K562 (cell line): ENCODE results near the gene EME1. TPM values are rescaled to one million over a fixed set of nuclear protein-coding genes. Genes with fewer than 3 reads are reported as not detected.

Experiments used
- ATAC-seq: fragments of 200-7000 bp; cut with Tn5 transposase; 3 replicates; pipeline ENCODE4 v1.9.1; 2020; ENCODE audit warnings: moderate library complexity
- BruUV-seq: library from RNA; stranded (reverse); fragments of 400-500 nt; replicated peaks from 2 replicates; lab custom pipeline; 2021; lab: Mats Ljungman, UMichigan
- CTCF ChIA-PET: fragments of 300-600 bp; formaldehyde crosslinking; extraction: SDS; loops from one replicate; lab custom pipeline; 2021; ENCODE audit warnings: low intra/inter-chr PET ratio; lab: Yijun Ruan, JAX
- POLR2A ChIA-PET: fragments of 300-600, 350-650 bp; sonication (Branson Sonifier 250); formaldehyde crosslinking; extraction: SDS; loops from one replicate; lab custom pipeline; 2021; ENCODE audit warnings: antibody characterized with exemption, inconsistent platforms; lab: Yijun Ruan, JAX
- DNase-seq, 4 experiments: peaks; one replicate each; pipeline versions ENCODE4 v3.0.0 to v3.0.0-alpha.2; 2011 to 2018; ENCODE audit warnings: low spot score in 3 of 4, mixed read lengths in 3 of 4; ENCODE audit errors: extremely low read depth in 1 of 4
- FAIRE-seq: peaks from 2 replicates; lab custom pipeline; 2011; peaks lifted over from hg19 to GRCh38; lab: Jason Lieb, UNC
- H2AFZ ChIP-seq: 2 replicates; pipeline ENCODE4 v1.6.0; 2011; ENCODE audit warnings: low read depth, low read length, control low read depth, inconsistent platforms
- H3K27ac ChIP-seq: fragments of 200-600 bp; 3 replicates; pipeline ENCODE4 v1.8.0; 2011; ENCODE audit warnings: low read depth, mild to moderate bottlenecking, control low read depth, inconsistent platforms, low read length, moderate library complexity, mixed read lengths; ENCODE audit errors: extremely low read depth
- H3K27me3 ChIP-seq, 2 experiments: fragments of 300-600 bp in 1 of 2; 2 replicates in 1 of 2; 3 replicates in 1 of 2; pipeline versions ENCODE4 v1.6.0 to v1.8.0; 2011; ENCODE audit warnings: inconsistent platforms in 2 of 2, low read length in 2 of 2, mild to moderate bottlenecking in 1 of 2, mixed read lengths in 1 of 2, moderate library complexity in 1 of 2; ENCODE audit not compliant: control insufficient read depth in 2 of 2, insufficient read depth in 2 of 2
- H3K36me3 ChIP-seq: fragments of 300-600 bp; 3 replicates; pipeline ENCODE4 v1.8.0; 2011; ENCODE audit warnings: mild to moderate bottlenecking, low read length, inconsistent platforms; ENCODE audit not compliant: control insufficient read depth, insufficient read depth
- H3K4me1 ChIP-seq, 2 experiments: fragments of 200-600 bp in 1 of 2; replicated peaks in 1 of 2; 2 replicates in 1 of 2; 3 replicates in 1 of 2; pipeline versions ENCODE4 v1.5.1 to v1.8.0; 2011; ENCODE audit warnings: inconsistent platforms in 2 of 2, low read length in 2 of 2, mild to moderate bottlenecking in 1 of 2, mixed read lengths in 1 of 2, moderate library complexity in 1 of 2; ENCODE audit not compliant: control insufficient read depth in 2 of 2, insufficient read depth in 2 of 2
- H3K4me2 ChIP-seq: 2 replicates; pipeline ENCODE4 v1.6.1; 2011; ENCODE audit warnings: low read length, control low read depth, inconsistent platforms, mixed read lengths; ENCODE audit not compliant: insufficient read depth
- H3K4me3 ChIP-seq: fragments of 200-600 bp; sonication (generic), shearing (Covaris generic); 2 replicates; pipeline ENCODE4 v1.5.1; 2016; ENCODE audit warnings: control low read depth, inconsistent platforms
- H3K79me2 ChIP-seq: fragments of 200-600 bp; 3 replicates; pipeline ENCODE4 v1.8.0; 2011; ENCODE audit warnings: low read length, inconsistent platforms; ENCODE audit not compliant: control insufficient read depth, insufficient read depth
- H3K9ac ChIP-seq, 2 experiments: 2 replicates each; pipeline versions ENCODE4 v1.6.0 to v1.6.1; 2011; ENCODE audit warnings: low read depth in 2 of 2, low read length in 2 of 2, control low read depth in 1 of 2, inconsistent platforms in 1 of 2, mild to moderate bottlenecking in 1 of 2, mixed read lengths in 1 of 2; ENCODE audit not compliant: insufficient read depth in 1 of 2
- H3K9me1 ChIP-seq: one replicate; pipeline ENCODE4 v1.6.0; 2011; ENCODE audit warnings: inconsistent platforms, mild to moderate bottlenecking, low read length, moderate library complexity; ENCODE audit not compliant: control insufficient read depth, insufficient read depth
- H3K9me3 ChIP-seq: replicated peaks from 2 replicates; pipeline ENCODE4 v1.5.1; 2011; ENCODE audit warnings: low read depth, low read length, inconsistent platforms; ENCODE audit not compliant: control insufficient read depth, insufficient read depth
- H4K20me1 ChIP-seq: replicated peaks from 2 replicates; pipeline ENCODE4 v1.6.1; 2011; ENCODE audit warnings: low read length, inconsistent platforms, mixed read lengths; ENCODE audit not compliant: control insufficient read depth, insufficient read depth
- BMI1 ChIP-seq: fragments of 150-350 bp; IDR thresholded peaks from 2 replicates; pipeline ENCODE4 v1.6.1; 2014; ENCODE audit warnings: low read length
- DPF2 ChIP-seq: fragments of 450-650 bp; IDR thresholded peaks from 2 replicates; pipeline ENCODE4 v1.6.1; 2016
- HDAC2 ChIP-seq: fragments of 450-650 bp; IDR thresholded peaks from 2 replicates; pipeline ENCODE4 v1.6.1; 2016; ENCODE audit warnings: mild to moderate bottlenecking
- NFE2 ChIP-seq: IDR thresholded peaks from 2 replicates; pipeline ENCODE4 v1.6.1; 2014; ENCODE audit warnings: antibody characterized with exemption, low read depth
- POLR2G ChIP-seq: fragments of 200-400 bp; formaldehyde crosslinking; IDR thresholded peaks from 2 replicates; pipeline ENCODE4 v1.6.1; 2017; ENCODE audit warnings: low read depth, mild to moderate bottlenecking, antibody characterized with exemption, low read length, moderate library complexity
- RBFOX2 ChIP-seq: fragments of 200-400 bp; formaldehyde crosslinking; IDR thresholded peaks from 2 replicates; pipeline ENCODE4 v1.6.1; 2017; ENCODE audit warnings: low read depth, mild to moderate bottlenecking, low read length, moderate library complexity
- THRAP3 ChIP-seq: fragments of 450-650 bp; IDR thresholded peaks from 2 replicates; pipeline ENCODE4 v1.6.1; 2016; ENCODE audit warnings: mild to moderate bottlenecking, inconsistent platforms, borderline replicate concordance
- ZFP1 ChIP-seq: fragments of 450-650 bp; formaldehyde crosslinking; IDR thresholded peaks from 2 replicates; pipeline ENCODE4 v1.4.0; 2020; ENCODE audit warnings: mild to moderate bottlenecking, mixed read lengths
- ZNF282 ChIP-seq: sonication (generic); formaldehyde crosslinking; IDR thresholded peaks from 2 replicates; pipeline ENCODE4 v1.8.1; 2023; ENCODE audit warnings: missing genetic modification reagents
- ZNF717 ChIP-seq: fragments of 250-450 bp; sonication (Bioruptor Pico); IDR thresholded peaks from 2 replicates; pipeline ENCODE4 v1.5.0; 2021
- WGBS: fragments of 100-300 bp; shearing (Covaris generic); methylation state at CpG from one replicate; pipeline ENCODE4 v1.1.6; 2016; ENCODE audit warnings: low coverage, mixed read lengths; ENCODE audit not compliant: insufficient coverage; ENCODE audit errors: missing lambda C conversion rate; 5-methylcytosine and 5-hydroxymethylcytosine counted together
- in situ Hi-C: fragments of 300-500 bp; cut with MboI; formaldehyde crosslinking; loops from 4 replicates; pipeline ENCODE4 v1.15.0; 2018; ENCODE audit warnings: inconsistent platforms, mixed read lengths
- intact Hi-C: fragments of 100-400 bp; cut with micrococcal nuclease; formaldehyde crosslinking; loops from 2 replicates; pipeline ENCODE4 v1.14.2; 2022
- polyA plus RNA-seq, 8 experiments: library from polyadenylated mRNA; depleted of rRNA in 4 of 8; stranded (reverse) in 5 of 8; unstranded in 3 of 8; fragments of >200 nt; fragmentation: Nextera tagmentation in 2 of 8; fragmentation: Illumina TruSeq in 1 of 8; extraction: Ambion mirVana in 2 of 8; extraction: Trizol in 1 of 8; gene quantifications; 2 replicates each; pipeline versions ENCODE4 v1.2.1 to v1.2.3, GENCODE V29; 2011 to 2014; ENCODE audit warnings: inconsistent platforms in 1 of 8, missing spikeins in 1 of 8
- total RNA-seq, 7 experiments: library from RNA; depleted of rRNA in 6 of 7; stranded (reverse); fragments of >200 nt in 6 of 7; fragmentation: Illumina TruSeq in 2 of 7; extraction: Trizol in 2 of 7; gene quantifications; 2 replicates each; pipeline versions ENCODE4 v1.2.1 to v1.2.3, GENCODE V29; 2011 to 2021; ENCODE audit warnings: low replicate concordance in 1 of 7
- TF ChIP-seq, protein P1 (sequence below): sonication (generic); formaldehyde crosslinking; IDR thresholded peaks from 2 replicates; pipeline ENCODE4 v1.8.1; 2022; ENCODE audit warnings: missing genetic modification reagents
- TF ChIP-seq, protein P2 (sequence below): fragments of 250-450 bp; sonication (Bioruptor Pico); IDR thresholded peaks from 2 replicates; pipeline ENCODE4 v1.5.0; 2020; ENCODE audit warnings: mild to moderate bottlenecking
- TF ChIP-seq, protein P3 (sequence below): fragments of 450-650 bp; IDR thresholded peaks from 2 replicates; pipeline ENCODE4 v1.7.0; 2016; ENCODE audit warnings: borderline replicate concordance

Gene EME1
- total and polyA plus RNA-seq, 9 of the 15 experiments (the other 6 are each of a cell fraction or from before 2014, with no cell fraction given), result 14.6 to 44.1 (median 24.0) TPM

DNA sequence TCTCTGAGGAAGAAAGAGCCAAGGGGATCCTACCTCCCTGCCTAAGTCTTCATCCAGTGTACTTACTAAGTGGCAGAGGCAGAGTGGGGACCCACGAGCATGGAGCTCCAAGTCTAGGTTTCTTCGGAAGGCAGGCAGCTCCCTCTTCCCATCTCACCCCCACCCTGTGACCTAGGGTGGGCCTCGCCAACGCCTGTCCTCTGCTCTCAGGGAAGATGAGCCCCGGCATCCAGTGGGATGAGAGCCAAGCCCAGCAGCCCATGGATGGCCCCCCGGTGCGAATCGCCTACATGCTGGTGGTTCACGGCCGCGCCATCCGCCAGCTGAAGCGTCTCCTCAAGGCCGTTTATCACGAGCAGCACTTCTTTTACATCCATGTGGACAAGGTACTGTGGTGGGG, 18.8 kb upstream of the EME1 start:
- Histone ChIP-seq H4K20me1 (no peaks in the 10 kb centered on the region; the same call in 1 of the 2 replicates), H3K4me1 (peaks cover 0 to 25% of the 10 kb centered on the region in 2 experiments; a peak in 1 of 5 replicates), H3K4me3 (no peak overlapping the region), H3K36me3 (peaks cover 51% of the 10 kb centered on the region; the same call in 2 of the 3 replicates), H3K4me2 (no peak overlapping the region), H3K9me3 (no peaks in the 10 kb centered on the region), H3K9ac (no peak overlapping the region; a peak in 1 of 4 replicates), H3K79me2 (no peaks in the 10 kb centered on the region), H3K27ac (no peak overlapping the region), H3K27me3 (no peaks in the 10 kb centered on the region; a peak in 1 of 5 replicates), H2AFZ (no peak overlapping the region), H3K9me1 (peaks cover 1% of the 10 kb centered on the region)
- ATAC-seq, result no peak
- CTCF ChIA-PET, result no interaction called here
- 91% methylated on average over 13 of the region's 15 CpGs for WGBS
- POLR2A ChIA-PET, result interaction anchor here (0.8 kb wide), 1 partner anchor 17 kb away, joined by 4 read pairs; no protein-coding TSS in a partner anchor
- in situ Hi-C loops, result no loop called here
- no peak for DNase-seq
- TF ChIP-seq RBFOX2, result peak; percentile 8
- TF ChIP-seq, protein P1, sequence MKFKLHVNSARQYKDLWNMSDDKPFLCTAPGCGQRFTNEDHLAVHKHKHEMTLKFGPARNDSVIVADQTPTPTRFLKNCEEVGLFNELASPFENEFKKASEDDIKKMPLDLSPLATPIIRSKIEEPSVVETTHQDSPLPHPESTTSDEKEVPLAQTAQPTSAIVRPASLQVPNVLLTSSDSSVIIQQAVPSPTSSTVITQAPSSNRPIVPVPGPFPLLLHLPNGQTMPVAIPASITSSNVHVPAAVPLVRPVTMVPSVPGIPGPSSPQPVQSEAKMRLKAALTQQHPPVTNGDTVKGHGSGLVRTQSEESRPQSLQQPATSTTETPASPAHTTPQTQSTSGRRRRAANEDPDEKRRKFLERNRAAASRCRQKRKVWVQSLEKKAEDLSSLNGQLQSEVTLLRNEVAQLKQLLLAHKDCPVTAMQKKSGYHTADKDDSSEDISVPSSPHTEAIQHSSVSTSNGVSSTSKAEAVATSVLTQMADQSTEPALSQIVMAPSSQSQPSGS (CRISPR knock-in tag), result no peak
- TF ChIP-seq ZNF282 (CRISPR knock-in tag), result no peak
- intact Hi-C loops, result no loop called here
- no TSS peak for BruUV-seq
- FAIRE-seq, result no peak

DNA sequence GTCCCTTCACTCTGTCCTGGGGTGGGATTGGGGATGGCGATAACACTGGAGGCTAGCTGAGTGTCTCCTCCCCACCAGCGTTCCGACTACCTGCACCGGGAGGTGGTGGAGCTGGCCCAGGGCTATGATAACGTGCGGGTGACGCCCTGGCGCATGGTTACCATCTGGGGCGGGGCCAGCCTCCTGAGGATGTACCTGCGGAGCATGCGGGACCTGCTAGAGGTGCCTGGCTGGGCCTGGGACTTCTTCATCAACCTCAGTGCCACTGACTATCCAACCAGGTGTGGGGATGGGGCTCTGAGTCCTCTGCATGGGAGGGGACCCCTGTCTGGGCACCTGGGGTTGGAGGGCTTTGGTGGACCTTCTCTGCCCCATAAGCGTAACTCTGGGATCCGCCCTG, 18.3 kb upstream of the EME1 start:
- H3K4me3 ChIP-seq, result no peak overlapping the region
- no peak overlapping the region for H3K9ac ChIP-seq
- no peaks in the 10 kb centered on the region for H3K9me1 ChIP-seq
- no peaks in the 10 kb centered on the region; a peak in 1 of 5 replicates for H3K27me3 ChIP-seq
- peaks cover 56% of the 10 kb centered on the region; the same call in 2 of the 3 replicates for H3K36me3 ChIP-seq
- no peaks in the 10 kb centered on the region; the same call in 1 of the 2 replicates for H4K20me1 ChIP-seq
- H2AFZ ChIP-seq, result no peak overlapping the region
- BruUV-seq, result no TSS peak
- H3K27ac ChIP-seq, result no peak overlapping the region
- CTCF ChIA-PET, result no interaction called here
- no peaks in the 10 kb centered on the region for H3K9me3 ChIP-seq
- 96% methylated on average over 10 of the region's 13 CpGs for WGBS
- in situ Hi-C loops (no loop called here), intact Hi-C loops (no loop called here)
- H3K4me1 ChIP-seq, result peaks cover 0 to 26% of the 10 kb centered on the region in 2 experiments; a peak in 1 of 5 replicates
- DNase-seq (no peak), FAIRE-seq (no peak), ATAC-seq (no peak)
- H3K4me2 ChIP-seq, result no peak overlapping the region
- no peaks in the 10 kb centered on the region for H3K79me2 ChIP-seq
- POLR2A ChIA-PET, result no interaction called here
- no peak for TF ChIP-seq BMI1
- TF ChIP-seq, protein P2, sequence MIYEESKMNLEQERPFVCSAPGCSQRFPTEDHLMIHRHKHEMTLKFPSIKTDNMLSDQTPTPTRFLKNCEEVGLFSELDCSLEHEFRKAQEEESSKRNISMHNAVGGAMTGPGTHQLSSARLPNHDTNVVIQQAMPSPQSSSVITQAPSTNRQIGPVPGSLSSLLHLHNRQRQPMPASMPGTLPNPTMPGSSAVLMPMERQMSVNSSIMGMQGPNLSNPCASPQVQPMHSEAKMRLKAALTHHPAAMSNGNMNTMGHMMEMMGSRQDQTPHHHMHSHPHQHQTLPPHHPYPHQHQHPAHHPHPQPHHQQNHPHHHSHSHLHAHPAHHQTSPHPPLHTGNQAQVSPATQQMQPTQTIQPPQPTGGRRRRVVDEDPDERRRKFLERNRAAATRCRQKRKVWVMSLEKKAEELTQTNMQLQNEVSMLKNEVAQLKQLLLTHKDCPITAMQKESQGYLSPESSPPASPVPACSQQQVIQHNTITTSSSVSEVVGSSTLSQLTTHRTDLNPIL, result no peak
- TF ChIP-seq POLR2G, result peak; percentile 40; the same call in 1 of the 2 replicates
- TF ChIP-seq RBFOX2, result peak; percentile 32
- TF ChIP-seq THRAP3, result no peak
- TF ChIP-seq, protein P3, sequence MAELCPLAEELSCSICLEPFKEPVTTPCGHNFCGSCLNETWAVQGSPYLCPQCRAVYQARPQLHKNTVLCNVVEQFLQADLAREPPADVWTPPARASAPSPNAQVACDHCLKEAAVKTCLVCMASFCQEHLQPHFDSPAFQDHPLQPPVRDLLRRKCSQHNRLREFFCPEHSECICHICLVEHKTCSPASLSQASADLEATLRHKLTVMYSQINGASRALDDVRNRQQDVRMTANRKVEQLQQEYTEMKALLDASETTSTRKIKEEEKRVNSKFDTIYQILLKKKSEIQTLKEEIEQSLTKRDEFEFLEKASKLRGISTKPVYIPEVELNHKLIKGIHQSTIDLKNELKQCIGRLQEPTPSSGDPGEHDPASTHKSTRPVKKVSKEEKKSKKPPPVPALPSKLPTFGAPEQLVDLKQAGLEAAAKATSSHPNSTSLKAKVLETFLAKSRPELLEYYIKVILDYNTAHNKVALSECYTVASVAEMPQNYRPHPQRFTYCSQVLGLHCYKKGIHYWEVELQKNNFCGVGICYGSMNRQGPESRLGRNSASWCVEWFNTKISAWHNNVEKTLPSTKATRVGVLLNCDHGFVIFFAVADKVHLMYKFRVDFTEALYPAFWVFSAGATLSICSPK, result no peak
- no peak for TF ChIP-seq HDAC2
- TF ChIP-seq DPF2, result no peak
- no peak for TF ChIP-seq NFE2
- TF ChIP-seq ZFP1 (CRISPR knock-in tag), result no peak
- no peak for TF ChIP-seq ZNF717 (CRISPR knock-in tag)
